Myocyte (in vitro differentiated cells): ENCODE results near the gene GTF2A2. TPM values are rescaled to one million over a fixed set of nuclear protein-coding genes. Genes with fewer than 3 reads are reported as not detected.
A peak's percentile ranks its signal among the peaks of the same experiment; 100 is the strongest.
"Not testable (repeated sequence)": the region's sequence is repeated elsewhere in the genome, so short reads cannot be mapped to it uniquely, and the experiment has no call there.

Experiments
- DNase-seq: peaks from one replicate; pipeline ENCODE4 v3.0.0-alpha.2; 2012; ENCODE audit warnings: low read depth
- total RNA-seq: library from RNA; depleted of rRNA; stranded (reverse); fragments of >200 nt; gene quantifications from 2 replicates; pipeline ENCODE4 v1.2.3, GENCODE V29; 2014

Gene GTF2A2
- total RNA-seq, 1 donor from 2014 or later: 60.9 TPM

- no peak for DNase-seq
These were observed 17.1 kb upstream of the GTF2A2 start for GRCh38 chr15:59674361-59674877.

GRCh38 chr15:59668556-59668955 lies 11.2 kb upstream of the GTF2A2 start:
- no peak for DNase-seq

GRCh38 chr15:59662260-59662659 lies 4.9 kb upstream of the GTF2A2 start:
- no peak for DNase-seq

GRCh38 chr15:59659366-59659765 lies 2.1 kb upstream of the GTF2A2 start:
- no peak for DNase-seq

DNA sequence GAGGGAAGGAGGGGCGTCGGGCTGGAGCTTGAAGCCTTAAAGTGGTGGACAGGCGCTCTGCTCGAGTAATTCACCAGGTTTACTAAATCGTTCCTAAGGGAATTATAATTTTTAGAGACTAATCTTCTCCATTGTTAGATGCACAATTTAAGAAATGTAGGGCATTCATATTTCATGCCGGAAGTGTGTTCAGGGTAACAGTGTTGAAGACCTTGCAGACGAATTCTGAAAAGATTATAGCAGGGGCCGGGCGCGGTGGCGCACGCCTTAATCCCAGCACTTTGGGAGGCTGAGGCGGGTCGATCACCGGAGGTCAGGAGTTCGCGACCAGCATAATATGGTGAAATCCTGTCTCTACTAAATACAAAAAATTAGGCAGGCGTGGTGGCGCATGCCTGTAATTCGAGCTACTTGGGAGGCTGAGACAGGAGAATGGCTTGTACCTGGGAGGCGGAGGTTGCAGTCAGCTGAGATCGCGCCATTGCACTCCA lies 365 bp upstream of the GTF2A2 start:
- DNase-seq: no peak

DNA sequence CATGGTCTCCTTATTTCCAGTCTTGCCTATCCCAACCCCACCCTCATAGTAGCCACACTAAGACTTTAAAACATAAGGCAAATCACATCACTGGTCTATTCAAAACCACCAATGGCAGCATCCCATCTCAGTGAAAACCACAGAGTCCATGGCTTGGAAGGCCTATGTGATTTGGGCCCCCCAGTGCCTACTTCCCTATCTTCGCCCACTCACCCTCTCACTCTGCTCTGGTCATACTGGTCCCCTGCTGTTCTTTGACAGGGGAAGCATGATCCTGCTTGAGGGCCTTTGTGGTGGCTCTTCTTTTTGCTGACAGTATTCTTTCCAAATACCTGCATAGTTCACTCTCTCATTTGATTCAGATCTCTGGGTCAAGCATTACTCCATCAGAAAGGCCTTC lies 3.3 kb downstream of the GTF2A2 start:
- no peak for DNase-seq

DNA sequence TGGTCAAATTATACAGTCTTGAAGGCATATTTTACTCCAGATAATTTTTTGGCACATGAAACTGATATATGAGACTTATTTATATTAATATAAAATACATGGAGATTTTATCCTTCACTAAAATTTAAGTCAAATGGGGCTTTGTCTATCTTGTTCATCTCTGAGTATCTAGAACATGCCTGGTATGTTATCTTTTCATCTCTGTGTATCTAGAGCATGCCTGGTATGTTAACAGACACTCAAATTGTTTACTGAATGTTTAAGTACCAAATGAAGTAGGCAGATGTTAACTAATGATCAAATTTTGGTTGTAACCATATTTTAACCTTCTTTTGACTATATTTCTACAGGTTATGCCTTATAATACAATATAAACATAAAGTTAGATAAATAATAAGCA lies 7.7 kb downstream of the GTF2A2 start:
- no peak for DNase-seq

DNA sequence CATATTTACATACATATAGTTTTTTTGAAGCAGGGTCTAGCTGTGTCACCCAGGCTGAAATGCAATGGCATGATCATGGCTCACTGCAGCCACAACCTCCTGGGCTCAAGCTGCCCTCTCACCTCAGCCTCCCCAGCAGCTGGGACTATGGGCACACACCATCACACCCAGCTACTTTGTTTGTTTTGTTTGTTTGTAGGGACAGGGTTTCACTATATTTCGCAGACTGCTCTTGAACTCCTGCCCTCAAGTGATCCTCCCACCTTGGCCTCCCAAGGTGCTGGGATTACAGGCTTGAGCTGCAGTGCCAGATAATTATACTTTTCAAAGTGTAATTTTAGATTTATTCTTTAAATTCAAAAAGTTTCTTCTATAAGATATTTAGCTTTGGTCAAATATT lies 10.2 kb downstream of the GTF2A2 start:
- DNase-seq: no peak

- DNase-seq: no peak
These were observed 11.0 kb downstream of the GTF2A2 start for GRCh38 chr15:59646277-59646676.

- DNase-seq: not testable (repeated sequence)
These were observed 11.5 kb downstream of the GTF2A2 start for GRCh38 chr15:59645812-59646211.

GRCh38 chr15:59644756-59645155 lies 12.6 kb downstream of the GTF2A2 start:
- DNase-seq: no peak

GRCh38 chr15:59642351-59642750 lies 15.0 kb downstream of the GTF2A2 start:
- DNase-seq: no peak

DNA sequence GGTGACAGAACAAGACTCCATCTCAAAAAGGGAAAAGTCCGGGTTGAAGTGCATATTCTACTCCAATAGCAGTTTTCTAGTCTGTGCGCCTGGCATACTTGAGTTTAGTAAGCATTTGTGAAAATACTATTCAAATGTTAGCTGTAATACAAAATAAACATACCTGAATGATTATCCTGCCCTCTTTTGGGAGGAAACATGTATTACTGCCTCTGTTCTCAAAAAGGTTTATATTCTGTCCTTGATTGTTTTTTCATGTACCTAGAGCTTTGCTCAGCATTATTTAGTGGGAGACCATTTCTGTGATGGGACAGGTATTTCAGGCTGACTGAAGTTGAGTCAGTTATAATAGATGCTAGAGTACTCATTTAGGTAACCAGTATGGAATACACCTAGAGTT lies 19.8 kb downstream of the GTF2A2 start:
- DNase-seq: not testable (repeated sequence)

- DNase-seq: no peak
These were observed 21.1 kb downstream of the GTF2A2 start for GRCh38 chr15:59636184-59636583.

DNA sequence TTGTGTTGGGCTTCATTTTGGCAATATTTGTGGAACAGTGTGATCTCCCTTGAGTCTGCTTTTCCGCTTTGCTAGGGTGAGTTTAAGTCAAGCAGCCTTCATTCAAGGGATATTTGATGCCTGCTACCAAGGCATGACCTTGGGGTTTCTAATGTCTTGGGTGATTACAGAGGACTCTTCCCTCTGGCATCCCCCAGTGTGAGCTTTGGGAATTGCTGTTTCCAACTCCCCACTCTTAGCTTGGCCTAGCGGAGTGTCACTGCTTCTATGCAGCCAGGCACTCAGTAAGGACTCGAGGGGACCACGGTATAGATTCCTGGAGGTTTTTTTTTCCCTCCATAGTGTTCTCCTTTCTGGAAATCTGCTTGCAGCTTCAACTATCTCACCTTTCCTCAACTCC lies 24.6 kb downstream of the GTF2A2 start:
- peak; percentile 42 for DNase-seq

GRCh38 chr15:59622289-59622688 lies 35.0 kb downstream of the GTF2A2 start:
- peak; percentile 48 for DNase-seq

- no peak for DNase-seq
These were observed 38.9 kb downstream of the GTF2A2 start for GRCh38 chr15:59618406-59618805.

DNA sequence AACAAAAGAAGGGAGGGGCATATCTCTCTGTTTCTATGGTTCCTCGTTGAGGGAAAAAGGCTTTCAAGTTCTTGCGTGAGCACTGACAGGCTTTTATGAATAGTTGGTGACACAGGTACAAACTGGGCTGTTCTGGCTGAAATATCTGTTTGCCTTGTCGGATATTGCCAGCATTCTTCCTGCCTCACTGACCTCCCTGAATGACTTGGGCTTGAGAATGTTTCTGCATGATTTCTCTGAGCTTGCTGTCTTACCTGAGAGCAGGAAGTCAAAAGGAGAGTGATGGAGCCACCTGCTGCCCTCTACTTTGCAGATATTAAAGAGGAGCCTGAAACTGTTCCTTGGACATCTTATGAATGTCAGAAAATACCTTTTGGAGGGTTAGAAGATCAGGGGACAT lies 40.9 kb downstream of the GTF2A2 start:
- no peak for DNase-seq

GRCh38 chr15:59615661-59616060 lies 41.7 kb downstream of the GTF2A2 start:
- DNase-seq: no peak

DNA sequence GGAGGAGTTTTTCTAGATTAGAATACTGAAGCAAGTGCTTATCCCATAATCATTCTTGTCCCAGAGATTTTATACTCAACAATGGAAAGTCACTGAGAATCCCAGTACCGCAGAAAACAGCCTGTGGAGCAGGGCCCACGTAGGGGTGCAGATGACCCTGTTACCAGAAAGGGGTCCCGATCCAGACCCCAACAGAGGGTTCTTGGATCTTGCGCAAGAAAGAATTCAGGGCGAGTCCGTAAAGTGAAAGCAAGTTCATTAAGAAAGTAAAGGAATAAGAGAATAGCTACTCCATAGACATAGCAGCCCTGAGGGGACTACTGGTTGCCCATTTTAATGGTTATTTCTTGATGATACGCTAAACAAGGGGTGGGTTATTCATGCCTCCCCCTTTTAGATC lies 43.2 kb downstream of the GTF2A2 start:
- DNase-seq: no peak

DNA sequence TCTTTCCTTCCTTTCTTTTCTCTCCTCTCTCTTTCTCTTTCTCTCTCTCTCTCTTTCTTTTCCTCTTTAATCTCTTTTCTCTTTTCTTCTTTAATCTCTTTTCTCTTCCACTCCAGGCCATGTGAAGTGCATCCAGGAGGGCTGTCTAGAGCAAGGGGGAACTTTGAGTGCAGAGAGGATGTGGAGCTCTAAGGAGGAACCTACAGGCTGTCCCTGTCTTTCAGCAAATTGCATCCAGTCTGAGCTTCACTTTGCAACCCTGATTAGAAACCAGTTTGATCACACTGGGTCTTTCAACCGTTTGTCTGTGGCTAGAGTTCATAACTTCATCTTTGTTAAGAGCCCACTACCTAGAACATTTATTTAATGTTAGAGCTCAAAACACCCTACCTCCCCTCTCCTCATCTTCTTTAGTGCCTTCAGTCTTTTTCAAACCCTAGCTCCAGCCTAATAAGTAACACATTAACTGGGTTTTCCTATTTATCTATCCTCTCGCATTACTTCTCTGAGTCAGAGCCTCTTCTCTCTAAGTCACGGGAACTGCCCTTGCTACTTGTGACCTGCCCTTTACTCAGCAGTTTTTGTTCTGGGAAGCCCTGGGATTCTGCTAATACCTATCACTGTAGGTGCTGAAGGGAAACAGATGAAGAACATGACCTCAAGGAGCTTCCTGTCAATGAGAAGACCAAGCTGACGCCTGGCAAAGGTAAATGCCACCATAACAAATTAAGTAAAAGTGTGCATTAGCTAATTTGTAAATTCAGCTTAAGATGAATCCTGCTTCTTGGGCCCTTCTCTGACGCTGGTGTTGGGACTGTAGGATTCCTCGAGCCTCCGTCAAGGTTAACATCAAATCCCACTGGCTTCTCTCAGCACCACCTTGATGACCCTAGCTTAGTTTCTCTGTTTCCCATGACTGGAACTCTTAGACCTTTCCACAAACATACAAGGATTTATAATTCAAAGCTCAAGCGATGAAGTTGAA lies 45.7 kb downstream of the GTF2A2 start, which contains the start of gene GCNT3:
Gene GCNT3, plus strand, starts transcription at position 508 of the 985 bp plus-strand sequence. CDS start 6,456 bp downstream, outside the sequence.
- DNase-seq: peak; percentile 28
